ENCODE data around the gene TTC22. TPM values are rescaled to one million over a fixed set of nuclear protein-coding genes. Genes with fewer than 3 reads are reported as not detected.

Gene TTC22
- total RNA-seq, 4 donors from 2014 or later: 2.1 TPM; not detected in 3

- TF ChIP-seq, protein P1, sequence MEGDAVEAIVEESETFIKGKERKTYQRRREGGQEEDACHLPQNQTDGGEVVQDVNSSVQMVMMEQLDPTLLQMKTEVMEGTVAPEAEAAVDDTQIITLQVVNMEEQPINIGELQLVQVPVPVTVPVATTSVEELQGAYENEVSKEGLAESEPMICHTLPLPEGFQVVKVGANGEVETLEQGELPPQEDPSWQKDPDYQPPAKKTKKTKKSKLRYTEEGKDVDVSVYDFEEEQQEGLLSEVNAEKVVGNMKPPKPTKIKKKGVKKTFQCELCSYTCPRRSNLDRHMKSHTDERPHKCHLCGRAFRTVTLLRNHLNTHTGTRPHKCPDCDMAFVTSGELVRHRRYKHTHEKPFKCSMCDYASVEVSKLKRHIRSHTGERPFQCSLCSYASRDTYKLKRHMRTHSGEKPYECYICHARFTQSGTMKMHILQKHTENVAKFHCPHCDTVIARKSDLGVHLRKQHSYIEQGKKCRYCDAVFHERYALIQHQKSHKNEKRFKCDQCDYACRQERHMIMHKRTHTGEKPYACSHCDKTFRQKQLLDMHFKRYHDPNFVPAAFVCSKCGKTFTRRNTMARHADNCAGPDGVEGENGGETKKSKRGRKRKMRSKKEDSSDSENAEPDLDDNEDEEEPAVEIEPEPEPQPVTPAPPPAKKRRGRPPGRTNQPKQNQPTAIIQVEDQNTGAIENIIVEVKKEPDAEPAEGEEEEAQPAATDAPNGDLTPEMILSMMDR (IDR thresholded peaks at IDR 0.05; ENCODE audit: low read depth): no peak
These were observed 25.2 kb upstream of the TTC22 start for GRCh38 chr1:54826226-54826816.

DNA sequence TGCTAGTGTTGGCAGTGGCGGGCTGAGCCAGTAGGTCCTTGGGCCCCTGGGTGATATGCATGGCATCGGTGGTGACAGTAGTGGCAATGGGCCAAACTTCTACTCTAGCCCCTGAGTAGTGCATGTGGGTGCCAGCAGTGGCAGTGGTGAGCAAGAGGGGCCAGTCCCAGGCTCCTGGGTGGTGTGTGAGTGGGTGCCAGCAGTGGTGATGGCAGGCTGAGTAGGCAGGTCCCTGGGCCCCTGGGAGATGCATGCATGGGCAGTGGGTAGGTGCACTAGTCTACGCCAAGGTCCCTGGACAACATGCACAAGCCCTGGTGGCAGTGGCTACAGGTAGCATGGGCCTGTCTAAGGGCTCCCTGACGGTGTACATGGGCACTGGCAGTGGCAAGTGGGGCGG, 24.6 kb upstream of the TTC22 start:
- TF ChIP-seq, protein P1 (IDR thresholded peaks at IDR 0.05; ENCODE audit: low read depth): no peak

GRCh38 chr1:54823670-54824069, 22.5 kb upstream of the TTC22 start:
- TF ChIP-seq, protein P1 (IDR thresholded peaks at IDR 0.05; ENCODE audit: low read depth): no peak

DNA sequence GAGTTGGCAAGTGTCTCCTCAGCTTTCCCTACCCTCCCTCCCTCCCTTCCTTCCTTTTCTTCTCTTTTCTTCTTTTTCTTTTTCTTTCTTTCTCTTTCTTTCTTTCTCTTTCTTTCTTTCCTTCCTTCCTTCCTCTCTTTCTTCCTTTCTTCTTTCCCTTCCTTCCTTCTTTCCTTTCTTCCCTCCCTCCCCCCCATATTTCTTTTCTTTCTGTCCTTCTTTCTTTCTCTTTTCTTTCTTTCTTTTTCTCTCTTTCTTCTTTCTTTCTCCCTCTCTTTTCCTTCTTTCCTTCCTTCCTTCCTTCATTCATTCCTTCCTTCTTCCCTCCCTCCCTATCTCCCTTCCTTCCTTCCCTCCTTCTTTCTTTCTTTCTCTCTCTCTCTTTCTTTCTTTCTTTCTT, 18.6 kb upstream of the TTC22 start:
- TF ChIP-seq, protein P1 (IDR thresholded peaks at IDR 0.05; ENCODE audit: low read depth): no peak

DNA sequence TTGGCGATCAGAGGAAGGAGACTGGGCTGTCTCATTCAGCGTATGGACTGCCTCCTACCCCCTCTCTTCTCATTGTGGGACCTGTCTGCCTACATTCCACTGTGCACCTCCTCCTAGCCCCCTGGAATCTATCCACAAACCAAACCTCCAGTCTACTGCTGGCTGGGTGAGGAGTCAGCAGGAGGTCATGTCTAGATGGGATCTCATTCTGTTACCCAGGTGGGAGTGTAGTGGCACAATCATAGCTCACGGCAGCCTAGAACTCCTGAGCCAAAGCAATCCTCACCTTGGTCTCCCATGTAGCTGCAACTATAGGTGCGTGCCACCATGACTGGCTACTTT, 18.0 kb upstream of the TTC22 start:
- TF ChIP-seq, protein P1 (IDR thresholded peaks at IDR 0.05; ENCODE audit: low read depth): no peak

- TF ChIP-seq, protein P1 (IDR thresholded peaks at IDR 0.05; ENCODE audit: low read depth): no peak
These were observed 17.5 kb upstream of the TTC22 start for GRCh38 chr1:54818461-54819194.

- TF ChIP-seq, protein P1 (IDR thresholded peaks at IDR 0.05; ENCODE audit: low read depth): no peak
These were observed 15.8 kb upstream of the TTC22 start for GRCh38 chr1:54816951-54817350.

All from subcutaneous adipose tissue (tissue), 4 donors.